Endodermal cell (in vitro differentiated cells): ENCODE measurements around the gene TFCP2L1. TPM values are rescaled to one million over a fixed set of nuclear protein-coding genes. Genes with fewer than 3 reads are reported as not detected.

Experiments
- DNase-seq: peaks from one replicate; pipeline ENCODE4 v3.0.0-alpha.2; 2017
- H3K27ac ChIP-seq: 2 replicates; pipeline ENCODE4 v1.5.1; 2013; ENCODE audit warnings: mild to moderate bottlenecking, low read depth, low read length, moderate library complexity
- H3K27me3 ChIP-seq: 2 replicates; pipeline ENCODE4 v1.6.1; 2013; ENCODE audit warnings: mild to moderate bottlenecking, low read length, moderate library complexity; ENCODE audit not compliant: insufficient read depth, control insufficient read depth, poor library complexity, severe bottlenecking
- H3K36me3 ChIP-seq: 2 replicates; pipeline ENCODE4 v1.7.0; 2013; ENCODE audit warnings: mild to moderate bottlenecking, low read length, moderate library complexity; ENCODE audit not compliant: control insufficient read depth, insufficient read depth
- H3K4me1 ChIP-seq: one replicate; pipeline ENCODE4 v1.7.0; 2013; ENCODE audit warnings: low read length; ENCODE audit not compliant: control insufficient read depth, insufficient read depth
- H3K4me3 ChIP-seq: 2 replicates; pipeline ENCODE4 v1.5.1; 2013; ENCODE audit warnings: mild to moderate bottlenecking, low read length, moderate library complexity
- H3K9ac ChIP-seq: 2 replicates; pipeline ENCODE4 v1.6.1; 2013; ENCODE audit warnings: mild to moderate bottlenecking, low read length, moderate library complexity; ENCODE audit not compliant: poor library complexity, severe bottlenecking; ENCODE audit errors: extremely low read depth
- H3K9me3 ChIP-seq: 2 replicates; pipeline ENCODE4 v1.6.1; 2013; ENCODE audit warnings: mild to moderate bottlenecking, low read length, moderate library complexity; ENCODE audit not compliant: control insufficient read depth
- H3K27ac Mint-ChIP-seq: 2 replicates; pipeline ENCODE4 v1.8.0; 2020; ENCODE audit warnings: mixed read lengths
- H3K27me3 Mint-ChIP-seq: 2 replicates; pipeline ENCODE4 v1.8.0; 2021; ENCODE audit warnings: mild to moderate bottlenecking, mixed read lengths; ENCODE audit not compliant: insufficient read depth
- H3K36me3 Mint-ChIP-seq: 2 replicates; pipeline ENCODE4 v1.8.0; 2020; ENCODE audit warnings: low read depth, mixed read lengths
- H3K4me1 Mint-ChIP-seq: 2 replicates; pipeline ENCODE4 v1.8.0; 2020; ENCODE audit warnings: mixed read lengths
- H3K4me3 Mint-ChIP-seq: 2 replicates; pipeline ENCODE4 v1.8.0; 2020; ENCODE audit warnings: mild to moderate bottlenecking, moderate library complexity, mixed read lengths
- H3K9me3 Mint-ChIP-seq: 2 replicates; pipeline ENCODE4 v1.8.0; 2020; ENCODE audit warnings: mild to moderate bottlenecking, mixed read lengths
- WGBS, 2 experiments: methylation state at CpG; one replicate each; pipeline versions ENCODE4 v1.1.5 to v1.1.7; 2013; ENCODE audit warnings: missing lambda C conversion rate in 2 of 2, mixed read lengths in 1 of 2; ENCODE audit not compliant: insufficient coverage in 1 of 2, insufficient read length in 1 of 2; 5-methylcytosine and 5-hydroxymethylcytosine counted together
- total RNA-seq, 2 donors: library from RNA; stranded (reverse); fragmentation: NEBNext Ultra II Directional in 1 of 2; extraction: Animal tissue kit (Norgen Biotek cat#: 25700) in 1 of 2; gene quantifications; 2 replicates in 1 of 2; 3 replicates in 1 of 2; pipeline ENCODE4 v1.2.1, GENCODE V29; 2021
- TF ChIP-seq, protein P1 (sequence below): fragments of 200-600 bp; sonication (generic); conservative IDR thresholded peaks from 2 replicates; pipeline ENCODE4 v1.5.0; 2021; ENCODE audit warnings: antibody characterized with exemption, mild to moderate bottlenecking

TFCP2L1 gene
- total RNA-seq, 2 donors from 2014 or later: 3.3 to 4.3 TPM

DNA sequence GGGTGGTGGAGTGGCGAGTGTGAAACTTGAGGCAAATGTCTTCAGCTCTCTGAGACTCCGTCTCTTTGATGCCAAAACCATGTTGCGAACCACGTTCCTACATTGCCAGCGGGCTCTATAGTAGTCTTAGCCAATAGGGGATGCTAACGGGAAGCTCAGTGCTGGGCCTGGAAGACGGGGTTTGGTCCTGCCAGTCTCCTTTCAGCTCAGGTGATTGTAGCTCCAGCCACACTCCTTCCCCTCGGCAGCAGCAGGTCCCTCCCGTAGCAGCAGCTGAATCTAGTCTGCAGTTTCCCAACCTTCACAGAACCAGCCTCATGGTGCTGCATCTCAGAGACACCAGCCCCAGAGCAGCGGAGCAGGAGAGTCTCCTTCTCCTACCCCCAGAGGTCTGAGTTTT lies 109.7 kb downstream of the TFCP2L1 start:
- peaks cover 2% of the 10 kb centered on the region for H3K9me3 Mint-ChIP-seq
- Histone ChIP-seq H3K27me3 (no peaks in the 10 kb centered on the region), H3K4me1 (no peaks in the 10 kb centered on the region), H3K9me3 (no peaks in the 10 kb centered on the region), H3K36me3 (no peaks in the 10 kb centered on the region), H3K4me3 (no peak overlapping the region), H3K9ac (no peak overlapping the region), H3K27ac (no peak overlapping the region)
- H3K36me3 Mint-ChIP-seq: no peaks in the 10 kb centered on the region
- WGBS, 2 experiments: 80 to 82% methylated on average over 7 to 10 of the region's 10 CpGs
- DNase-seq: no peak
- no peak overlapping the region for H3K27ac Mint-ChIP-seq
- no peak overlapping the region for H3K4me3 Mint-ChIP-seq
- H3K27me3 Mint-ChIP-seq: peaks cover 2% of the 10 kb centered on the region
- no peaks in the 10 kb centered on the region for H3K4me1 Mint-ChIP-seq
- TF ChIP-seq, protein P1, sequence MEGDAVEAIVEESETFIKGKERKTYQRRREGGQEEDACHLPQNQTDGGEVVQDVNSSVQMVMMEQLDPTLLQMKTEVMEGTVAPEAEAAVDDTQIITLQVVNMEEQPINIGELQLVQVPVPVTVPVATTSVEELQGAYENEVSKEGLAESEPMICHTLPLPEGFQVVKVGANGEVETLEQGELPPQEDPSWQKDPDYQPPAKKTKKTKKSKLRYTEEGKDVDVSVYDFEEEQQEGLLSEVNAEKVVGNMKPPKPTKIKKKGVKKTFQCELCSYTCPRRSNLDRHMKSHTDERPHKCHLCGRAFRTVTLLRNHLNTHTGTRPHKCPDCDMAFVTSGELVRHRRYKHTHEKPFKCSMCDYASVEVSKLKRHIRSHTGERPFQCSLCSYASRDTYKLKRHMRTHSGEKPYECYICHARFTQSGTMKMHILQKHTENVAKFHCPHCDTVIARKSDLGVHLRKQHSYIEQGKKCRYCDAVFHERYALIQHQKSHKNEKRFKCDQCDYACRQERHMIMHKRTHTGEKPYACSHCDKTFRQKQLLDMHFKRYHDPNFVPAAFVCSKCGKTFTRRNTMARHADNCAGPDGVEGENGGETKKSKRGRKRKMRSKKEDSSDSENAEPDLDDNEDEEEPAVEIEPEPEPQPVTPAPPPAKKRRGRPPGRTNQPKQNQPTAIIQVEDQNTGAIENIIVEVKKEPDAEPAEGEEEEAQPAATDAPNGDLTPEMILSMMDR: no peak

DNA sequence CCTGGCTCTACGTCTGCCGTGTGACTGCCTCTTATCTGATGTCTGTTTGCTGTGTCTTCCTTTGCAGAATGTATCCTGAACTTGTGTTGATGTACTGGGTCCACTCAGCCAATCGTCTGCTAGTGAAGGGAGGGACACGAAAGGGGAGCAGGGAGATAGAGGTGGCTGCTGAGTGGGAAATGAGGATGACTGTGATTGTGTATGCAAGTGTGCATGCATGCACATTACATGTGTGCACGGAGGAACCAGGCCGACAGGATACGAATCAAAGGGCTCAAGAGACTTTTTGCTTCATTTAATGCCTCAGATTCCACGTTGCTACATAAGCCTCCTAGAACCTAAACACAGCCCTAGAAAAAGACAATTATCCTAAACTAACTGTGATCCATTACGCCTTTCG lies 111.2 kb downstream of the TFCP2L1 start:
- no peak for DNase-seq
- Histone ChIP-seq H3K27me3 (no peaks in the 10 kb centered on the region), H3K9ac (no peak overlapping the region), H3K36me3 (no peaks in the 10 kb centered on the region), H3K4me1 (no peaks in the 10 kb centered on the region), H3K4me3 (no peak overlapping the region), H3K27ac (no peak overlapping the region), H3K9me3 (no peaks in the 10 kb centered on the region)
- Mint-ChIP-seq H3K27me3 (peaks cover 2% of the 10 kb centered on the region), H3K4me3 (no peak overlapping the region), H3K9me3 (peaks cover 2% of the 10 kb centered on the region), H3K27ac (no peak overlapping the region), H3K36me3 (no peaks in the 10 kb centered on the region), H3K4me1 (no peaks in the 10 kb centered on the region)
- TF ChIP-seq, protein P1: no peak
- WGBS, 2 experiments: 91 to 92% methylated on average over 8 to 10 of the region's 10 CpGs

DNA sequence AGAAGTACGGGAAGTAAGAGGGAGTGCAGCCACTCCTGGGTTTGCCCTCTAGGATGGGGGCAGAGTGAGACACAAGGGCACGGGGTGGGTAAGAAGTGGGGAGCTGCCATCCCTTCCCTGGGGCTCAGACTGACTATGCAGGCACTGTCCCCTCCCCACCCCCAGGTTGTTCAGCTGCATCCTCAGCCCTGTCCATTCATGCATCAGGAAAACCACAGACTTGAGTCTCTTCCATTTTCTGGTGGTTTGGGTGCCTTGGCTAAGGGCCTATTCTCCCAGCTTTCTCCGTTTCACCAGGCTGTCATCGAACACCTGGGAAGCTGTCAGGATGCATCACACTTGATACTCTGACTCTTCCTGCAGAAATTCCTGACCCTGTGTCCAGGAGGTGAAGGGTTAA lies 111.9 kb downstream of the TFCP2L1 start:
- Histone ChIP-seq H3K4me3 (no peak overlapping the region), H3K9ac (no peak overlapping the region), H3K27me3 (no peaks in the 10 kb centered on the region), H3K27ac (no peak overlapping the region), H3K4me1 (no peaks in the 10 kb centered on the region), H3K36me3 (no peaks in the 10 kb centered on the region), H3K9me3 (no peaks in the 10 kb centered on the region)
- TF ChIP-seq, protein P1: no peak
- Mint-ChIP-seq H3K4me1 (no peaks in the 10 kb centered on the region), H3K27me3 (peaks cover 2% of the 10 kb centered on the region), H3K4me3 (no peak overlapping the region), H3K9me3 (peaks cover 2% of the 10 kb centered on the region), H3K36me3 (no peaks in the 10 kb centered on the region), H3K27ac (no peak overlapping the region)
- DNase-seq: no peak
- WGBS, 2 experiments: 88 to 93% methylated on average over 4 of the region's 4 CpGs
